HCT116 (cell line): ENCODE results near the gene BMP7. TPM values are rescaled to one million over a fixed set of nuclear protein-coding genes. Genes with fewer than 3 reads are reported as not detected.

Source experiments
- ATAC-seq: fragments of 200-7000 bp; cut with Tn5 transposase; 2 replicates; pipeline ENCODE4 v1.9.1; 2020; ENCODE audit warnings: mild to moderate bottlenecking, moderate library complexity
- BruUV-seq: library from RNA; stranded (reverse); fragments of 400-500 nt; replicated peaks from 2 replicates; lab custom pipeline; 2021; lab: Mats Ljungman, UMichigan
- CTCF ChIA-PET: fragments of 300-600 bp; sonication (Branson Sonifier 250); formaldehyde crosslinking; loops from one replicate; lab custom pipeline; 2021; ENCODE audit warnings: antibody characterized with exemption; lab: Charles Lee
- POLR2A ChIA-PET: fragments of 300-600, 350-600 bp; sonication (Branson Sonifier 250); formaldehyde crosslinking; loops from one replicate; lab custom pipeline; 2021; ENCODE audit warnings: antibody characterized with exemption; lab: Charles Lee
- RAD21 ChIA-PET, 2 experiments: fragments of 300-600 bp; sonication (Branson Sonifier 250); formaldehyde crosslinking; loops; one replicate each; lab custom pipeline; 2023; ENCODE audit warnings: low total read pairs in 2 of 2; ENCODE audit not compliant: uncharacterized antibody in 2 of 2, unreplicated experiment in 2 of 2, low non-redundant PET in 1 of 2; lab: Charles Lee
- DNase-seq: peaks from one replicate; pipeline ENCODE4 v3.0.0-alpha.2; 2010; ENCODE audit warnings: low read depth, low spot score
- H2AFZ ChIP-seq: fragments of 200-600 bp; shearing (Covaris generic), sonication (generic); 2 replicates; pipeline ENCODE4 v1.6.1; 2017; ENCODE audit warnings: low read depth, mixed run types, mixed read lengths, antibody characterized with exemption, low read length; ENCODE audit not compliant: poor library complexity, severe bottlenecking
- H3K27ac ChIP-seq: 2 replicates; pipeline ENCODE4 v1.5.1; 2012; ENCODE audit warnings: low read depth, low read length
- H3K27me3 ChIP-seq: fragments of 200-600 bp; sonication (generic); 2 replicates; pipeline ENCODE4 v1.6.1; 2016; ENCODE audit warnings: mixed run types, low read length, mixed read lengths; ENCODE audit not compliant: insufficient read depth
- H3K36me3 ChIP-seq, 2 experiments: fragments of 200-500 bp in 1 of 2; fragments of 200-600 bp in 1 of 2; sonication (Bioruptor generic) in 1 of 2; sonication (generic) in 1 of 2; 2 replicates each; pipeline versions ENCODE4 v1.5.1 to v1.6.1; 2014 to 2016; ENCODE audit warnings: low read length in 2 of 2, inconsistent platforms in 1 of 2, mixed read lengths in 1 of 2, mixed run types in 1 of 2; ENCODE audit not compliant: insufficient read depth in 2 of 2, control insufficient read depth in 1 of 2
- H3K4me1 ChIP-seq, 2 experiments: fragments of 200-600 bp in 1 of 2; sonication (generic) in 1 of 2; 2 replicates each; pipeline versions ENCODE4 v1.5.1 to v1.6.1; 2012 to 2017; ENCODE audit warnings: low read length in 2 of 2, inconsistent platforms in 1 of 2, mild to moderate bottlenecking in 1 of 2, mixed read lengths in 1 of 2, mixed run types in 1 of 2, moderate library complexity in 1 of 2; ENCODE audit not compliant: insufficient read depth in 2 of 2, control insufficient read depth in 1 of 2
- H3K4me2 ChIP-seq: fragments of 200-600 bp; sonication (generic); 2 replicates; pipeline ENCODE4 v1.6.1; 2017; ENCODE audit warnings: mixed run types, low read length, mixed read lengths
- H3K4me3 ChIP-seq, 2 experiments: fragments of 200-600 bp in 1 of 2; sonication (generic) in 1 of 2; replicated peaks in 1 of 2; 2 replicates each; pipeline ENCODE4 v1.5.1; 2011 to 2016; ENCODE audit warnings: low read length in 2 of 2, control low read depth in 1 of 2, low read depth in 1 of 2, mild to moderate bottlenecking in 1 of 2, mixed read lengths in 1 of 2, mixed run types in 1 of 2
- H3K79me2 ChIP-seq: fragments of 200-600 bp; sonication (generic); 2 replicates; pipeline ENCODE4 v1.6.1; 2017; ENCODE audit warnings: mild to moderate bottlenecking, mixed run types, low read length, moderate library complexity, mixed read lengths; ENCODE audit not compliant: insufficient read depth
- H3K9ac ChIP-seq: fragments of 200-600 bp; sonication (generic); 2 replicates; pipeline ENCODE4 v1.6.1; 2016; ENCODE audit warnings: low read length, mixed read lengths
- H3K9me2 ChIP-seq: fragments of 200-600 bp; sonication (generic), shearing (Covaris generic); 2 replicates; pipeline ENCODE4 v1.6.1; 2017; ENCODE audit warnings: mixed run types, mild to moderate bottlenecking, moderate library complexity; ENCODE audit not compliant: insufficient read depth
- H3K9me3 ChIP-seq, 2 experiments: fragments of 200-500 bp in 1 of 2; fragments of 200-600 bp in 1 of 2; sonication (Bioruptor generic) in 1 of 2; sonication (generic) in 1 of 2; 2 replicates each; pipeline ENCODE4 v1.6.1; 2014 to 2017; ENCODE audit warnings: low read length in 2 of 2, mixed read lengths in 2 of 2, inconsistent platforms in 1 of 2, low read depth in 1 of 2, mild to moderate bottlenecking in 1 of 2, mixed run types in 1 of 2, moderate library complexity in 1 of 2; ENCODE audit not compliant: control insufficient read depth in 1 of 2, insufficient read depth in 1 of 2
- H4K20me1 ChIP-seq: fragments of 200-600 bp; sonication (generic), shearing (Covaris generic); 2 replicates; pipeline ENCODE4 v1.6.1; 2017; ENCODE audit warnings: mixed run types, mild to moderate bottlenecking, moderate library complexity; ENCODE audit not compliant: insufficient read depth
- CBX3 ChIP-seq: IDR thresholded peaks from 2 replicates; pipeline ENCODE4 v1.6.1; 2012; ENCODE audit warnings: low read depth
- CEBPB ChIP-seq: IDR thresholded peaks from 2 replicates; pipeline ENCODE4 v1.6.1; 2012; ENCODE audit warnings: low read depth
- ELF1 ChIP-seq: IDR thresholded peaks from 2 replicates; pipeline ENCODE4 v1.6.1; 2012; ENCODE audit warnings: low read depth, borderline replicate concordance
- EZH2 ChIP-seq: fragments of 200-600 bp; sonication (generic); IDR thresholded peaks from 2 replicates; pipeline ENCODE4 v1.6.1; 2017; ENCODE audit warnings: antibody characterized with exemption, mixed run types
- RAD21 ChIP-seq: IDR thresholded peaks from 2 replicates; pipeline ENCODE4 v1.6.1; 2012; ENCODE audit warnings: low read depth, mild to moderate bottlenecking
- SP1 ChIP-seq: IDR thresholded peaks from 2 replicates; pipeline ENCODE4 v1.6.1; 2012; ENCODE audit warnings: low read depth
- SRF ChIP-seq: IDR thresholded peaks from 2 replicates; pipeline ENCODE4 v1.6.1; 2012; ENCODE audit warnings: low read depth
- YY1 ChIP-seq: IDR thresholded peaks from 2 replicates; pipeline ENCODE4 v1.6.1; 2011; ENCODE audit warnings: low read length, low read depth, moderate library complexity, mild to moderate bottlenecking; ENCODE audit not compliant: insufficient replicate concordance; ENCODE audit errors: extremely low read depth
- ZFX ChIP-seq: fragments of 450-650 bp; IDR thresholded peaks from 2 replicates; pipeline ENCODE4 v1.6.1; 2017
- intact Hi-C: fragments of 100-400 bp; cut with micrococcal nuclease; formaldehyde crosslinking; loops from 2 replicates; pipeline ENCODE4 v1.10.0; 2022
- total RNA-seq: library from RNA; stranded (reverse); gene quantifications from one replicate; pipeline ENCODE4 v1.2.1, GENCODE V29; 2021; ENCODE audit not compliant: unreplicated experiment
- TF ChIP-seq, protein P1 (sequence below): IDR thresholded peaks from 2 replicates; pipeline ENCODE4 v1.6.1; 2012
- TF ChIP-seq, protein P2 (sequence below), 3 experiments: fragments of 200-600 bp in 1 of 3; sonication (generic) in 1 of 3; IDR thresholded peaks in 2 of 3; conservative IDR thresholded peaks in 1 of 3; 2 replicates each; pipeline ENCODE4 v1.5.1; 2012 to 2017; ENCODE audit warnings: low read depth in 2 of 3, low read length in 2 of 3, antibody characterized with exemption in 1 of 3, borderline replicate concordance in 1 of 3, control low read depth in 1 of 3, mild to moderate bottlenecking in 1 of 3, mixed read lengths in 1 of 3, mixed run types in 1 of 3, moderate library complexity in 1 of 3; ENCODE audit not compliant: insufficient read depth in 1 of 3

Gene BMP7
- total RNA-seq, 1 experiment from 2014 or later: 7.0 TPM

DNA sequence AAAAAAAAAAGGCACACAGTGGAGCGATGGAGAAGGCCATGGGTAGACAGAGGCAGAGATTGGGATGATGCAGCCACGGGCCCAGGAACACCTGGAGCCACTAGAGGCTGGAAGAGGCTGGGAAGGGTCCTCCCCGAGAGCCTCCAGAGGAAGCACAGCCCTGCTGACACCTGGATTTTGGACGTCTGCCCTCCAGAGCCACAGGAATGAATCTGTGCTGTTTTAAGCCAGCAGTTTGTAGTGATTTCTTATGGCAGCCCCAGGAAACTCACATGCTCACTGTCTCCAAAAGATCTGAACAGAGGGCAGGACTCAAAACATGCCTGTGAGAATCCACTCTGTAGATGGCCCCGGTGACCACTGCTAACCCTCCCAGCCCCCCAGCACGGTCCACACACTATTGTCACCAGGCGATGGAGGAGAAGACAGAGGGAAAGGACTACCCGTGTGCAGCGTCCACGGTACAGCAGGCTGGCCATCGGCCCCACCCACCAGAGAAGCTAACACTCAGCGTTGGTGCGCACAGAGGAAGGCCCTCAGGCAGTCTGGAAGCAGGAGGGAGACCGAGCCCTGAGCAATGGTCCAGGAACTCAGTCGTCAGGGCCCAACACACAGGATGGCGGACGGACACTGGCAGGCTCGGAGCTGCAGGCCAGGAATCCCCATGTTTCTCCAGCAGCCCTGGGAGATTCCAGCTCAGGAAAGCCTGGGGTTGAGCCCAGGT, 99.7 kb downstream of the BMP7 start:
- no peaks in the 10 kb centered on the region for H3K36me3 ChIP-seq
- H2AFZ ChIP-seq: no peak overlapping the region
- H3K9me2 ChIP-seq: no peaks in the 10 kb centered on the region
- peaks cover 4% of the 10 kb centered on the region; the same call in 1 of the 2 replicates for H3K27me3 ChIP-seq
- no peaks in the 10 kb centered on the region for H3K9me3 ChIP-seq
- no peak overlapping the region for H3K9ac ChIP-seq
- ATAC-seq: no peak
- H3K4me1 ChIP-seq: peaks cover 19 to 23% of the 10 kb centered on the region in 2 experiments
- H4K20me1 ChIP-seq: no peaks in the 10 kb centered on the region
- POLR2A ChIA-PET: no interaction called here
- no TSS peak for BruUV-seq
- no peak overlapping the region for H3K4me2 ChIP-seq
- no peak for TF ChIP-seq YY1
- no peak for TF ChIP-seq CEBPB
- TF ChIP-seq ELF1: no peak
- CTCF ChIA-PET: no interaction called here
- H3K27ac ChIP-seq: no peak overlapping the region
- no peak for DNase-seq
- intact Hi-C loops: no loop called here
- no peak overlapping the region for H3K4me3 ChIP-seq
- no peaks in the 10 kb centered on the region for H3K79me2 ChIP-seq
- RAD21 ChIA-PET: no interaction called here

DNA sequence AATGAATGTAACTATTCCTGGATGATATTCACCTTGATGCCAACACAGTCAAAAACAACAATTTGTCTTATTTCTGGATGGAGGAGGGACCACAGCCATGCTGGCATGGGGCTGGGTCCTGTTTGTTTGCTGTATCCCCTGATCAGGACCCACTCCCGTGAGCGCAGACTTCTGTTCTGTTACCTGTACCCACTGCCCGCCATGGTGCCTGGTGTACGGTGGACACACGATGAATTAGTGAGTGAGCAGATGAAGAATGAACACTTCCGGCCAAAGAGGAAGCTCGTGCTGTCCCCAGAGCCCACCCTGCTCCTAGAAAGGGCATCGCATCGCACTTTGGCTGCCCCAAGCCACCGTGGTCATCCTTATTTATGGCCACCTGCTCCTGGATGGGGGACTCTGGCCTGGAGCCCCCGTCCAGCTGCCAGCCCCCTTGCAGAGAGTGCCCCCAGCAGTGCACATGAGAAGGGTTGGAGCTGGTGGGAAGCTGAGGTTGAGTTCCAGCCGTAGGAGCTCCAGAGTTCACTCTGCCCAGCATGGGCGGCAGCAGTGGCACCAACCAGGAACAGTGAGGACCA, 100.9 kb downstream of the BMP7 start:
- BruUV-seq: no TSS peak
- Histone ChIP-seq H3K4me1 (peaks cover 19 to 23% of the 10 kb centered on the region in 2 experiments), H2AFZ (no peak overlapping the region)
- TF ChIP-seq, protein P1, sequence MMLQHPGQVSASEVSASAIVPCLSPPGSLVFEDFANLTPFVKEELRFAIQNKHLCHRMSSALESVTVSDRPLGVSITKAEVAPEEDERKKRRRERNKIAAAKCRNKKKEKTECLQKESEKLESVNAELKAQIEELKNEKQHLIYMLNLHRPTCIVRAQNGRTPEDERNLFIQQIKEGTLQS: no peak
- no peak for TF ChIP-seq ZFX
- TF ChIP-seq SP1: no peak
- no peak for TF ChIP-seq ELF1
- no peak for TF ChIP-seq RAD21
- TF ChIP-seq, protein P2, sequence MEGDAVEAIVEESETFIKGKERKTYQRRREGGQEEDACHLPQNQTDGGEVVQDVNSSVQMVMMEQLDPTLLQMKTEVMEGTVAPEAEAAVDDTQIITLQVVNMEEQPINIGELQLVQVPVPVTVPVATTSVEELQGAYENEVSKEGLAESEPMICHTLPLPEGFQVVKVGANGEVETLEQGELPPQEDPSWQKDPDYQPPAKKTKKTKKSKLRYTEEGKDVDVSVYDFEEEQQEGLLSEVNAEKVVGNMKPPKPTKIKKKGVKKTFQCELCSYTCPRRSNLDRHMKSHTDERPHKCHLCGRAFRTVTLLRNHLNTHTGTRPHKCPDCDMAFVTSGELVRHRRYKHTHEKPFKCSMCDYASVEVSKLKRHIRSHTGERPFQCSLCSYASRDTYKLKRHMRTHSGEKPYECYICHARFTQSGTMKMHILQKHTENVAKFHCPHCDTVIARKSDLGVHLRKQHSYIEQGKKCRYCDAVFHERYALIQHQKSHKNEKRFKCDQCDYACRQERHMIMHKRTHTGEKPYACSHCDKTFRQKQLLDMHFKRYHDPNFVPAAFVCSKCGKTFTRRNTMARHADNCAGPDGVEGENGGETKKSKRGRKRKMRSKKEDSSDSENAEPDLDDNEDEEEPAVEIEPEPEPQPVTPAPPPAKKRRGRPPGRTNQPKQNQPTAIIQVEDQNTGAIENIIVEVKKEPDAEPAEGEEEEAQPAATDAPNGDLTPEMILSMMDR (IDR thresholded peaks at IDR 0.05 in 2 of 3, conservative IDR thresholded peaks at IDR 0.05 in 1 of 3; ENCODE audit: borderline replicate concordance in 1 of 3, insufficient read depth in 1 of 3, low read depth in 2 of 3, low read length in 2 of 3): no peak
- no peak for TF ChIP-seq EZH2
- TF ChIP-seq CBX3: no peak
- TF ChIP-seq SRF: no peak
- TF ChIP-seq CEBPB: no peak
- TF ChIP-seq, all 23 proteins: peak for 0
- Histone ChIP-seq H3K4me2 (no peak overlapping the region), H4K20me1 (no peaks in the 10 kb centered on the region), H3K9ac (no peak overlapping the region), H3K27ac (no peak overlapping the region), H3K9me2 (no peaks in the 10 kb centered on the region), H3K36me3 (no peaks in the 10 kb centered on the region), H3K4me3 (no peak overlapping the region), H3K9me3 (no peaks in the 10 kb centered on the region), H3K27me3 (no peaks in the 10 kb centered on the region; the same call in 1 of the 2 replicates), H3K79me2 (no peaks in the 10 kb centered on the region)
- RAD21 ChIA-PET: no interaction called here
- POLR2A ChIA-PET: no interaction called here
- ATAC-seq: no peak
- no peak for DNase-seq
- intact Hi-C loops: no loop called here
- CTCF ChIA-PET: no interaction called here
